Measurements from ENCODE around the gene FAM20A. TPM values are rescaled to one million over a fixed set of nuclear protein-coding genes. Genes with fewer than 3 reads are reported as not detected.

The FAM20A gene
- total and polyA plus RNA-seq, 4 donors, result 14.9 to 72.0 (median 58.6) TPM

DNA sequence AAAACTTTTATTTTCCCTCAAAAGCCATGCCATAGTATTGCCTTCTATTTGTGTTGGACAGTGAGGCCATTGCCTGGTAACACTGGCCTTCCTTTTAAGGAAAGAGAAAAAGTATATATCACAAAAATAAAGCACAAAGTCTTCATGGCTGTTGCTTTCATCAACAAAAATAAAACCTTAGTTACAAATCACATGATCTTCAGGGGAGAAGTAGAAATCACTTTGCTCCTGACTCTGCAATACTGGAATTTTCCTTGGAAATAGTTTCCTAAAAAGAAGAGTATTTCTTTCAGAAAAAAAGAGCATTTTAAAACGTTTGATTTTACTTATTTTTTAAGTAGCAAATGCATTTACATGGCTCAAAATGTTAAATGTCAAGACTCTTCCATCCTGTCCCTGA lies 41.9 kb downstream of the FAM20A start:
- H3K9me3 ChIP-seq (ENCODE audit: control insufficient read depth in 4 of 4, low read length in 3 of 4), result no peaks in the 10 kb centered on the region
- 17% methylated on average over 1 of the region's 1 CpG for WGBS
- H3K4me3 ChIP-seq (ENCODE audit: low read depth in 1 of 3, low read length in 3 of 3), result no peak overlapping the region
- TF ChIP-seq FOXA2 (IDR thresholded peaks at IDR 0.05) (no peak), ATF3 (IDR thresholded peaks at IDR 0.05) (no peak), EGR1 (IDR thresholded peaks at IDR 0.05; ENCODE audit: low read depth in 2 of 2) (no peak), GABPA (IDR thresholded peaks at IDR 0.05 in 1 of 2, conservative IDR thresholded peaks at IDR 0.05 in 1 of 2) (no peak), REST (IDR thresholded peaks at IDR 0.05) (no peak), SP1 (IDR thresholded peaks at IDR 0.05) (no peak), JUND (IDR thresholded peaks at IDR 0.05) (no peak), HNF4G (IDR thresholded peaks at IDR 0.05) (no peak), RAD21 (IDR thresholded peaks at IDR 0.05) (no peak)
- TF ChIP-seq, protein P1, sequence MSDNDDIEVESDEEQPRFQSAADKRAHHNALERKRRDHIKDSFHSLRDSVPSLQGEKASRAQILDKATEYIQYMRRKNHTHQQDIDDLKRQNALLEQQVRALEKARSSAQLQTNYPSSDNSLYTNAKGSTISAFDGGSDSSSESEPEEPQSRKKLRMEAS (IDR thresholded peaks at IDR 0.05), result no peak
- peaks cover 0 to 4% (median 0%) of the 10 kb centered on the region in 4 donors for H3K4me1 ChIP-seq (ENCODE audit: control insufficient read depth in 4 of 4, insufficient read depth in 4 of 4, low read length in 3 of 4)
- DNase-seq (ENCODE audit: low spot score), result no peak
- H3K27me3 ChIP-seq (ENCODE audit: control insufficient read depth in 4 of 4, insufficient read depth in 4 of 4, low read length in 3 of 4), result no peaks in the 10 kb centered on the region
- H3K9ac ChIP-seq (ENCODE audit: low read depth in 1 of 2, low read length in 2 of 2), result no peak overlapping the region
- peaks cover 3 to 19% (median 16%) of the 10 kb centered on the region in 4 donors for H3K36me3 ChIP-seq (ENCODE audit: control insufficient read depth in 4 of 4, insufficient read depth in 3 of 4, low read depth in 1 of 4, low read length in 3 of 4)
- H3K27ac ChIP-seq (ENCODE audit: low read depth in 1 of 2, low read length in 2 of 2), result no peak overlapping the region

DNA sequence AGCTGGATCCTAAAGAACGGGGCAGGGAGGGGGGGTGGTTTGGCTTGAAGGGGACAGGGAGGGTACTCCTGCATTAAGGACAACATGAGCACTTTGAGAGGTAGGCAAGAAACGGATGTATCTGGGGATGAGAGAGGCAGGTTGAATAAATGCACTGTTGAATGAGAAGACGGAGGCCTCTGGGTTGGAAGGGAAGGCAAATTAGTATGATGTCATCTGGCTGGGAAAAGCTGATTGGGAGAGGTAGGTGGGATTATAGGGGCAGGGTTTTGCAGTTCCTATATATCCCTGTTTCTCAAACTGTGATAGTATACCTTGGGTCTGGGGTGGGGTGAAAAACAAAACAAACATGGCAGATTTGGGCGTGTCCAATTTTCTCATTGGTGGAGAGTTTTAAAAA lies 44.6 kb downstream of the FAM20A start:
- TF ChIP-seq HNF4G (IDR thresholded peaks at IDR 0.05), result no peak
- TF ChIP-seq ATF3 (IDR thresholded peaks at IDR 0.05), result no peak
- no peak for TF ChIP-seq NR2F2 (IDR thresholded peaks at IDR 0.05)
- Histone ChIP-seq H3K4me1 (ENCODE audit: control insufficient read depth in 4 of 4, insufficient read depth in 4 of 4, low read length in 3 of 4) (no peaks in the 10 kb centered on the region), H3K9me3 (ENCODE audit: control insufficient read depth in 4 of 4, low read length in 3 of 4) (no peaks in the 10 kb centered on the region), H3K9ac (ENCODE audit: low read depth in 1 of 2, low read length in 2 of 2) (no peak overlapping the region), H3K36me3 (ENCODE audit: control insufficient read depth in 4 of 4, insufficient read depth in 3 of 4, low read depth in 1 of 4, low read length in 3 of 4) (peaks cover 6 to 34% (median 26%) of the 10 kb centered on the region in 4 donors), H3K27ac (ENCODE audit: low read depth in 1 of 2, low read length in 2 of 2) (no peak overlapping the region), H3K27me3 (ENCODE audit: control insufficient read depth in 4 of 4, insufficient read depth in 4 of 4, low read length in 3 of 4) (no peaks in the 10 kb centered on the region), H3K4me3 (ENCODE audit: low read depth in 1 of 3, low read length in 3 of 3) (no peak overlapping the region)
- DNase-seq (ENCODE audit: low spot score), result no peak
- WGBS, result 95% methylated on average over 4 of the region's 4 CpGs

- no peak overlapping the region for H3K9ac ChIP-seq (ENCODE audit: low read depth in 1 of 2, low read length in 2 of 2)
- no peak for DNase-seq (ENCODE audit: low spot score)
- peaks cover 0 to 29% (median 19%) of the 10 kb centered on the region in 4 donors for H3K4me1 ChIP-seq (ENCODE audit: control insufficient read depth in 4 of 4, insufficient read depth in 4 of 4, low read length in 3 of 4)
- H3K36me3 ChIP-seq (ENCODE audit: control insufficient read depth in 4 of 4, insufficient read depth in 3 of 4, low read depth in 1 of 4, low read length in 3 of 4), result peaks cover 0 to 37% (median 29%) of the 10 kb centered on the region in 4 donors
- no peak for TF ChIP-seq RAD21 (IDR thresholded peaks at IDR 0.05)
- TF ChIP-seq SP1 (IDR thresholded peaks at IDR 0.05), result no peak
- no peak for TF ChIP-seq HNF4G (IDR thresholded peaks at IDR 0.05)
- no peak for TF ChIP-seq RXRA (IDR thresholded peaks at IDR 0.05)
- TF ChIP-seq REST (IDR thresholded peaks at IDR 0.05), result no peak
- no peak overlapping the region for H3K27ac ChIP-seq (ENCODE audit: low read depth in 1 of 2, low read length in 2 of 2)
- no peaks in the 10 kb centered on the region for H3K9me3 ChIP-seq (ENCODE audit: control insufficient read depth in 4 of 4, low read length in 3 of 4)
- WGBS, result 84% methylated on average over 12 of the region's 12 CpGs
- H3K4me3 ChIP-seq (ENCODE audit: low read depth in 1 of 3, low read length in 3 of 3), result no peak overlapping the region
- no peaks in the 10 kb centered on the region for H3K27me3 ChIP-seq (ENCODE audit: control insufficient read depth in 4 of 4, insufficient read depth in 4 of 4, low read length in 3 of 4)
Measured at GRCh38 chr17:68544111-68544915, 56.9 kb downstream of the FAM20A start.
